HepG2 (cell line): ENCODE measurements around the gene BBS4.

Experiments
- ARNTL ChIP-seq: sonication (generic); formaldehyde crosslinking; IDR thresholded peaks from 2 replicates; pipeline ENCODE4 v1.4.0; 2020; ENCODE audit warnings: mild to moderate bottlenecking, missing genetic modification reagents
- CTCF ChIP-seq: sonication (generic); formaldehyde crosslinking; IDR thresholded peaks from 2 replicates; pipeline ENCODE4 v1.5.0; 2020; ENCODE audit warnings: mild to moderate bottlenecking, missing genetic modification reagents, moderate library complexity
- SIN3A ChIP-seq: IDR thresholded peaks from 2 replicates; pipeline ENCODE4 v1.6.1; 2011; ENCODE audit warnings: low read depth, mild to moderate bottlenecking, control low read depth, low read length, borderline replicate concordance
- SP1 ChIP-seq, 2 experiments: fragments of 450-650 bp in 1 of 2; sonication (generic) in 1 of 2; formaldehyde crosslinking in 1 of 2; IDR thresholded peaks; 2 replicates each; pipeline versions ENCODE4 v1.4.0 to v1.6.1; 2016 to 2020; ENCODE audit warnings: missing genetic modification reagents in 1 of 2
- ZBTB49 ChIP-seq: sonication (generic); formaldehyde crosslinking; IDR thresholded peaks from 2 replicates; pipeline ENCODE4 v1.4.0; 2020; ENCODE audit warnings: missing genetic modification reagents, borderline replicate concordance

- TF ChIP-seq CTCF (no peak), SIN3A (no peak), SP1 (IDR thresholded peaks at IDR 0.05) (no peak), SP1 (CRISPR knock-in tag; IDR thresholded peaks at IDR 0.05) (no peak), ARNTL (CRISPR knock-in tag) (no peak), ZBTB49 (no peak)
Observed at GRCh38 chr15:72732086-72732485, 46.1 kb downstream of the BBS4 start.
